Right lobe of liver (tissue), 4 donors: ENCODE measurements around the gene DACT3.
A peak's percentile ranks its signal among the peaks of the same experiment; 100 is the strongest.

Experiments used
- POLR2A ChIP-seq: fragments of 450-650 bp; IDR thresholded peaks from one replicate; pipeline ENCODE4 v1.6.1; 2017; ENCODE audit warnings: antibody characterized with exemption, mild to moderate bottlenecking
- TF ChIP-seq, protein P1 (sequence below), 4 donors: fragments of 200-600 bp in 3 of 4; fragments of 450-650 bp in 1 of 4; IDR thresholded peaks; one replicate each; pipeline versions ENCODE4 v1.5.1 to v1.8.0; 2016 to 2022; ENCODE audit warnings: antibody characterized with exemption in 4 of 4, mild to moderate bottlenecking in 2 of 4
- donor health status: DM: no; HTN: no; CAD: no.
- donor health status: DM: no; HTN: no; CAD: no.
- donor health status: DM: no; HTN: yes; CAD: no.

GRCh38 chr19:46614114-46614722 is 46.8 kb downstream of the DACT3 start:
- TF ChIP-seq, protein P1, sequence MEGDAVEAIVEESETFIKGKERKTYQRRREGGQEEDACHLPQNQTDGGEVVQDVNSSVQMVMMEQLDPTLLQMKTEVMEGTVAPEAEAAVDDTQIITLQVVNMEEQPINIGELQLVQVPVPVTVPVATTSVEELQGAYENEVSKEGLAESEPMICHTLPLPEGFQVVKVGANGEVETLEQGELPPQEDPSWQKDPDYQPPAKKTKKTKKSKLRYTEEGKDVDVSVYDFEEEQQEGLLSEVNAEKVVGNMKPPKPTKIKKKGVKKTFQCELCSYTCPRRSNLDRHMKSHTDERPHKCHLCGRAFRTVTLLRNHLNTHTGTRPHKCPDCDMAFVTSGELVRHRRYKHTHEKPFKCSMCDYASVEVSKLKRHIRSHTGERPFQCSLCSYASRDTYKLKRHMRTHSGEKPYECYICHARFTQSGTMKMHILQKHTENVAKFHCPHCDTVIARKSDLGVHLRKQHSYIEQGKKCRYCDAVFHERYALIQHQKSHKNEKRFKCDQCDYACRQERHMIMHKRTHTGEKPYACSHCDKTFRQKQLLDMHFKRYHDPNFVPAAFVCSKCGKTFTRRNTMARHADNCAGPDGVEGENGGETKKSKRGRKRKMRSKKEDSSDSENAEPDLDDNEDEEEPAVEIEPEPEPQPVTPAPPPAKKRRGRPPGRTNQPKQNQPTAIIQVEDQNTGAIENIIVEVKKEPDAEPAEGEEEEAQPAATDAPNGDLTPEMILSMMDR (IDR thresholded peaks at IDR 0.05): peak; percentile 75 to 94 (median 86)
- TF ChIP-seq POLR2A: no peak
